ENCODE data around the gene PRKN.
"Not testable (repeated sequence)": the region's sequence is repeated elsewhere in the genome, so short reads cannot be mapped to it uniquely, and the experiment has no call there.

Gene PRKN

DNA sequence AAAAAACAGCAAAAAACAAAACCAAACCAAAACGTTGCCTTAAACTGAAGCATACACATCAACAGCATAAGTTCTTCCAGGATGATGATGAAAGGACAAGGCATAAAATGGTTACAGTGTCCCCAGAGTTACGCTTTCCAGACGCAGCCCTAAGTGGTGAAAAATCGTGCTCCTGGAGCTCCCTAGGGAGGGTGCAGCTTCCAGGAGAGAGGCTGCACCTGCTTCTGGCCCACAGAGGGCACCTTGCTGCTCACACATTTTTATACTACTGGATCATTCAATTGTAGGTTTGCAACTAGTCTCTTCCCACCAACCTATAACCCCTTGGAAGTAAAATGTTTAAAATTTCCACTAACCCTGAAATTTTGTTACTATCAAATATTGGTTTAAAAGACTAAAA, 115.0 kb downstream of the PRKN start:
- no peak for DNase-seq

DNA sequence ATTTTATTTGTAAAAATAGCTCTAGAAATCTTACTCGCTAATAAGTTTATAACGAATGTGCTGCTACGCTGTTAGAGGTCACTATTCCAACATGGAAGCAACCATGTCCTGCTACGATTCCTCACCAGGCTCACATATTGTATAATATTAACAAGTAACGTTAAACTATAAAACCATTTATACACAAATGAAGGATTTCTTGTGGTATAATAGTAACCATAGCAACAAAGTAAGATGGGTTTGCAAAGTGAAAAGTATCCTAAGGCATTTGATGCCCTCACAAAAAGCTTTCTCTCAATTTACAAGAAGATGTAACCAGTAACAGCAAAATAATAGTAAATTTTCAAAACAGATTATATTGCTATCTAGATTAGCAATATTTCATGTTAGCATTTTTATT, 117.2 kb downstream of the PRKN start:
- DNase-seq, result no peak

DNA sequence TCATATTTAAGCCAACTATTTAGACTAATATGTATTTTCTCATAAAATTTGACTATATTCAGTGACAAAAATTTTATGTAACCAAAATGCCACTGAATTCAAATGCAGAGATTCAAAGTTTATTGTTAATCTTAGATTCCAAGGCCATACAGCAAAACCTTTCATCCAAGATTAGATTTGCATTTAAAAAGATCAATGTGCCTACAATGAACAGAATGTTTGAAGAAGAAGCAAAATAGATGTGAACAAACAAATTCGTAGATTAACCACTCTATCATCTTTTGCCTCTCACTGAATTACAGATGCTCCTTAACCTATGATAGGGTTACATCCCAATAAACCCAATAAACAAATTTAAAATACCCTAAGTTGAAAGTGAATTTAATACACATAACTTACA, 121.7 kb downstream of the PRKN start:
- no peak for DNase-seq

DNA sequence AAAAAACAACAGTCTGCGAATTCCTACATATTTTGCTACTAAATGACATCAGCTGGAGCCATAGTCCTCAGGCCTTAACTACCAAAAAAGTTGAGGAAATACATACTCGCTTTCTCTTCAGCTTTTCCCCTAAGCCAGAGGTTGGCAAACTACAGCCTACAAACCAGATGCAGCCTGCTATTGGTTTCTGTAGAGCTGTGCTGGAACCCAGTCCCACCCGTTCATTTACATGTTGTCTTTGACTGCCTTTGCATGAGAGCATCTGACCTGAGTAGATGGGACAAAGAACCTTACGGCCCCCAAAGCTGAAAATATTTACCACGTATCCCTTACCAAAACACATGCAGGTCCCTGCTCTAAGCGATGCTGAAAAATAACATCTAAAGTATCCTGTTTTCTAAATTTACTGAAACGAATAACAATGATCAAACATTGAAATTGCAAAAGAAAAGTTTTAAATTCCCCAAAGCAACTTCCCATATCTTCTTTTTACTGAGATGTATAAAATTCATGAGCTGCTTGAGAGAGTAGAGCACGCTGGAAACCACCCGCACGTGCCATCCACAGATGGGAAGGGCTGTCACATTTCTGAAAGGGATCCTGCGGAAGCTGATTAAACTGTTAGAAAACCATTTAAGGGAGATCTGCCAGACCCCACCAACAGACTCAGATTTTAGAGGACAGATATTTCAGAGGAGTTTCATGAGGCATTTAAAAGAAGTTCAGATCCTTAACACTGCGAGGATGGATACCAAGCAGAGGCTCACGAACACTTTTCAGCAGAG, 124.1 kb downstream of the PRKN start:
- no peak for DNase-seq

DNA sequence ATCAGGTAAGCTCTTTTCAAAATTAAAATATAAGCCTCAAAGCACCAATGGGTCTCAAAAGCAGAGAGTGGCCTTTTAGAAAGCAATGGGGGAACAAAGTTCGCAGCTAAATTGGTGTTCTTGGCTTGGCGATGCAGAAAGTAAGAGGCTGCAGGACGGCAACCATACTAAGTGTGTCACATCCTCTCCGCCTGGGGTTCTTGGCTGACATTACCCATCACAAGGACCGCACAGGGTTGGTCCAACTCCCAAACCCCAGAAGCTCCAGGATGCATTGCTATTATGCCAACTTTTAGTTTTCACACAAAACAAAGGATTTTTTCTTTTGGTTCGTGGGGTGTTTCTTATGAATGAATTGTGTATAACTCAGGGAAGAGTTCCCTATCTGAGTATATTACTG, 124.8 kb downstream of the PRKN start:
- DNase-seq, result no peak

DNA sequence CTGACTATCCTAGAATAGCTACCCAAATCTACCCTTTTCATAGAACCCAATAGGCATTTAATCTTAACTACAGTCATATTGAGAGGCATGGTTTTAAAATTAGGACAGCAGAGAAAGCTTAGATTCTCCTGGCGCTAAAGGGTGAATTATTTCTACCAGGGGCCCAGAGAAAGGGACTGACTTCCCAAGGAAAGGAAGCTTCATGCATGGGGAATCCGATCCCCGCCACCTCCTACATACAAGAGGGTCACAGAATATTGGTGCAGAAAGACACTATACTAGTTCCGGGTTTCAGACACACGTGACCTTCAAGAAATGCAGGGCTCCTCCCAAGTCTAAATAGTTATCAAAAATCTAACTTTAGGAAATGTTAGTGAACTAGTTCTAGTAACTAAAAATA, 130.9 kb downstream of the PRKN start:
- DNase-seq, result no peak

DNA sequence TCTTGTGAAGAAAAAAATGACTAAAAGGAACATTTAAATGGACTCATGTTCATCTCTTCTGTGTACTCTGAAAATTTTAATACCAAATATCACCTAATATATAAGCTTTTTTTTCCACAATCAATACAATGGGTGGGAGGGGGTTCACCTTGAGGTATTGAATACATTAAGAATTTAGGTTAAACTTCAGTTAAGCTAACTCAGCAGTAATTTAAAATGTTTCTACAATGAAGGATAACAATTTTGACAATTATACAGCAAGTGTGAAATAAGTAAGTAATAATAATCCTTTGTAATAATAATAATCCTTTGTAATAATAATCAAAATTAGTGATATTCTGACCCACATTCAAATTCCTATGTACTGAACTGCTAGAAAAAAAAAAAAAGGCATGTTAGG, 136.0 kb downstream of the PRKN start:
- no peak for DNase-seq

DNA sequence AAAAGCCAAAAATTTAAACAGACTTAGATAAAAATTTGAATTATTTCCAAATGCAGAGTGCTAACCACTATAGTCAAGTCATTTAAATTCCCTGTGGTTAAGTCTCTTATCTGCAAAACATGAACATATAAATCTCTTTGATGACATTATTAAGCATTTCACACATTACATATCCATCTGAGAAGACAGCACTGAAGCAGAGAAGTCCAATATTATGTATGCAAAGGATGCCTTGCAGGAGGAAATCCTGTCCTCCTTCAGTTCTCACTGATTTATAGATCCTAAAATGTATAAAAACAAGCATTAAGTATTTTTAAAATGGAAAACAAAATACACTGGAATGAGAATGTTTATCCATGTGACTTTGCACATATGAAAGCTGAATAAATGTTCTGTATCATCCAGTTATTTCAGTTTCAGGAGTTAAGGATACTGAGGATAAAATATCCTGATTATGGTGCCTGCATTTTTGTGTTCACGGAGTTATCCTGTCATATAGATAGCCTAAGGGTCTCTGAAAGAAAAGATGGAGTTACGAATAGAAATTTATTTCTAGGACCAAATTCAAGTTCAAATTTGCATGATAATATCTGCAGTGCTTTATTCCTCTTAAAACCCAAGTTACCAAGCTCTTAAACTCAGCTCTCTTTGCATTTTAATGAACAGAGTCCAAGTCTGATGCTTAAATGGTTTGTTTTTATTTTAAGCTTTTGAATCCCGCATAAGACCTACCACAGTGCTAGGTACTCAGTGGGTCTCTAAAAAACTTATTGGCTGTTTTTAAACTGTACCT, 145.4 kb downstream of the PRKN start:
- no peak for DNase-seq

DNA sequence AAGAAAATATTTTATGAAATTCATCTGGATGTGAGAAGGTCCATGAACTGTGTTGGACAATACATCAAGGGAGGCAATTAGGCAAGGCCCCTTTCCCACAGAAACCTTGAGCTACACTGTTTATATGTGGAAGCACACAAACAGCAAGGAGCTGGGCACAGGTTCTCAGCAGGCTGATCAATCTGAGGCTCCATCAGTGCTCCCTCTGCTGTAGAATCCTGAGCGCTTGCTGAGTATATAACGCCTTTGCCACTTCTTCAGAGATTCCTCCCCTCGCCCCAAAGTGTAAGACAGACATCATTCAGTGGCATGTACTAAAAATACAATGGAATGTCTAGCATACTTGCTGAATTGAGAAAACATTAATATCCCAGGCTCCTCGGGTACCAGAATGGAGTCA, 146.9 kb downstream of the PRKN start:
- no peak for DNase-seq

DNA sequence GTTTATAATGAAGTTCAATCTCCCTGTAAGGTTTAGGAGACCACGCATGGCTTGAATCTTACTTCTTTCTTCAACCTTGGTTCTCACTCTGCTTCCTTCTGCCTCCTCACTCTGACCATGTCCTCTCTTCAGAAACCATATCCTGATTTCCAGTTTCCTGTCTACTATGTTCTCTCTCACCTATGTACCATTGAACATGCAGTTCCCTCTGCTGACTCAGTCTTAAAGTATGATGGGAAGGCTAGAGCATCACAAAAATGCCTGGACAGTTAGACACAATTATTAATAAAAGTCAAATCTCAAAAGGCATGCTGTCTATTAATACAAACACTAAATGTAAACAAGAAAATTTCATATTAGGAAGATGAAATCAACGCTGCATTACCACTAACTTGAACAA, 151.6 kb downstream of the PRKN start:
- no peak for DNase-seq

DNA sequence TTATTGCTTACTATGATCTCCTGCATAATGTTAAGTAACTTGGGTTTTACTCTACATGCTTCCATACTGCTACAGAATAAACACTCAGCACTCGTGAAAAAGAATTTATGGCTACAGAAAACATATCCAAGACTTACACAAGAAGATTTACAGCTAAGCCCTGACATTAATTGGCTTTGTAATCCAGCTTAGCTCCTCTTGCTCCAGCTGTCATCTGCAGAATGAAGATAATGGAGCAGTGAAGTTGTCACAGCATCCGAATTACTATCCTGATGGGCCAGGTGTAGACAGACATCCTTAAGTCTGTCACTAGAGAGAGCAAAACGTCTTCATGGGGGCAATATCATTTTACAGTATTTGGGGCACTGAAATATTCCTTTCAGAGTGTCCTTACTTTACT, 155.3 kb downstream of the PRKN start:
- no peak for DNase-seq

DNA sequence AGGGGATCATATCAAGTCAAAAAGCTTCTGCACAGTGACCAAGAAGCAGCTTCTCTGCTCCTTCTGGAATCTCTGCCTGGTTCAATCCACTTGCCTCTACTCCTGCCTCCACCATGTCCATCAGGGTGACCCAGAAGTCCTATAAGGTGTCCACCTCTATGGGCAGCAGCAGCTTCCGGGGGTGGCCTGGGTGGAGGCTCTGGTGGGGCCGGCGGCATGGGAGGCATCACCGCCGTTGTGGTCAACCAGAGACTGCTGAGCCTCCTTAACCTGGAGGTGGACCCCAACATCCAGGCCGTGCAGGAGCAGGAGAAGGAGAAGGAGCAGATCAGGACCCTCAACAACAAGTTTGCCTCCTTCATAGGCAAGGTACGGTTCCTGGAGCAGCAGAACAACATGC, 159.3 kb downstream of the PRKN start:
- no peak for DNase-seq

DNA sequence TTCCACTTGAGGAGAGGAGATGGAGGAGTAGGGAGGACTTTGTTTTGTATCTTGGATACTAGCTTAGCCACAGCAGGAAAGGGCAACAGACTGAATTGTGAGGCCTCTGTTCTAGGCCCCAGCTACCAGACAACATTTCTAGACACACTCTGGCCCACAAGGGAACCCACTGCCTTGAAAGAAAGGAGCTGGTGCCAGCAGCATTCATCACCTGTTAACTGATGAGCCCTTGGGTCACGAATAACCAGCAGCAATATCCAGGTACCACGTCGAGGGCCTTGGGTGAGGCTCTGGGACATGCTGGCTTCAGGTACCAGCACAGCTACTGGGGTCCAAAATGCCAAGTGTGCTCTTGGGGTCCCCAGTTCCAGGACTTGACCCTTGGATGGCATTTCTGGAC, 165.5 kb downstream of the PRKN start:
- DNase-seq, result no peak

DNA sequence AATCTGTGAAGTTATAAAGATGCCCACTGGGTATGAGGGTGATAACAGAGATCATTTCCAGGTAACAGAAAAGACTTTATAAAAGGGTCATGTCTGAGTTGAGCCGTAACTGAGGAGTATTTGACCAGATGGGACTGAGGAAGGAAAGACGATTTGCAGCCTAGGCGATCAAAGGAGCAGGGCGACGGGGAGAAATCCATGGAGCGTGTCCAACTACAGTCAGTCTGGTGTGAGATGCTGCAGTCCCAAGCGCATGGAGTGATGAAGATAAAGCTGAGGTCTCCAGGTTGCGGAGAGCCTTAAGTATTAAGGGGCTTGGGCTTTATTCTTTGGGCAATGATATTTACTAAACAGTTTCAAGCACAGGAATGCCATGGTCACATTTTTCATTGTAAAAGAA, 166.7 kb downstream of the PRKN start:
- DNase-seq, result no peak

DNA sequence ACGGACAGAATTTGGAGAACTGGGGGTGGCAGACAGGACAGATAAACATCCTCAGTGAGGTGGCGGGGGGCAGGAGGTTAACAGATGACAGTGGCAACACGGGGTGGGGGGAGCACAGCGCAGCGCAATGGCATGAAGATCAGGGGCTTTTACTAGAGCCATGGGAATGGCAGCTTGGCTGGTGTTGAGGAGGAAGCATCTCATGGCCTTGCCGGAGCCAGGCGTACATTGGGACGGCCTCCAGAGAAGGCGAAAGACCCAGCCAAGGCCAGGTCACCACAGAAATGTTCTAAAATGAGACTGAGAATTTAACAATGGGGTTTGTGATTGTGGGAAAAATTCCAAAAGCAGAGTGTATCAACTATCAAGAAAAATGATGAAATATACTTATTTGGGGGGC, 173.0 kb downstream of the PRKN start:
- DNase-seq, result no peak

DNA sequence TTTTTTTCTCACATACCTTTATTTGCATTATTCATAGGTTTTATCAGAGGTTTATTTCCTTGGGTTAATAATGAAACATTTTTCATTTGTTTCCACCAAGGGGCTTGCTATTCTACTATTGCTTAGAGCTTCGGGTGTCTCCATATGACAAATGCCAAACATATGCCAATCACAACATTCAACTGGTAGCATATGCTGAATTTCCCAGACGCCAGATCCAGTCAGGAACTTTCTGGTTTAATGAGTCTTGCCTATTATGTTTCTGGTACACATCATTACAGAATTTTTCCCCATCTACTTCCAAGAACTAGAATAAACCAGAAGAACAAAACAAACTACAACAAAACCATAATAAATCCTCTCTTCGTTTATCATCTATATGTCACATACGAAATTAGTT, 180.7 kb downstream of the PRKN start:
- DNase-seq, result no peak

DNA sequence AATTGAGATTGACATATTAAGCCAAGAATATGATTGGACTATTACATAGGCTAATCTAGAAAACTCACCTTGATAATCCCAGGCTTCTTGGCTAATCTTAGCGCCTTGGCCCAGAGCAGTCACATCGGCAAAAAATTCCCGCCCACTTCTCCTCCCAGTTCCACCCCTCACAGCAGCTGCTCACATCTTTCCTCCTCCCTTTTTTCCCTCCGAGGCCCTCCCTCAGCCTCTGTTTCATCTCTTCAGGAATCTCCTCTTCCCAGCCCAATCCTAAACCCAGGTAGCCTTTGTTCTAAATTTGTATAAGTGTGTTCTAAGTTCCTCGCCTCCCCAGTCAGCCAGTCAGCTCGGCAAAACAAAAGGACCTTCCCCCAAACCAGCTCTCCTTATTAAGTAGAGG, 184.3 kb downstream of the PRKN start:
- no peak for DNase-seq

DNA sequence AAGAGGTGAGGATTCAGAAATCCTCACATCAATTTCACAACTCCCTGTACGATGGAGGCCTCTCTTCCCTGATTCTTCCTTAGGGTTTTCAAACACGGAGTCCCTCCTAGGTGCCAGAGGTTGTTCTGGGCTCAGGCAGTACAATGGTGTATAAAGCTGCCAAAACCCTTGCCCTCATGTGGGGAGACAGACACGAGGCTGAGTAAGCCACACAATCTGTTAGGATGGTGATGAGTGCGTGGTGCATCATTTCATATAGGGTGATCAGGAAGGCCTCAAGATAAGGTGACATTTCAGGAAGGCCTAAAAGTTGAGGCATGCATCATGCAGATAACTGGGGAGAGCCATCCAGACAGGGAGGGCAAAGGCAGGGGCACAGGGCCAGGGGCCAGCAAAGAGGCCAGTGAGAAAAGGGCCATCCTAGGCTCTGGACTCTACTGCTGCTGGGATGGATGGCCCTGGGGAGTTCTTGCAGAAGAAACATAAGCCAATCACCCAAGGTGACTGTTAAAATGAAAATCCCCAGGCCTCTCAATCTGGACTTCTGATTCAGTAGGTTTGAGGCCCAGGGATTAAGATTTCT, 186.5 kb downstream of the PRKN start:
- DNase-seq, result no peak

DNA sequence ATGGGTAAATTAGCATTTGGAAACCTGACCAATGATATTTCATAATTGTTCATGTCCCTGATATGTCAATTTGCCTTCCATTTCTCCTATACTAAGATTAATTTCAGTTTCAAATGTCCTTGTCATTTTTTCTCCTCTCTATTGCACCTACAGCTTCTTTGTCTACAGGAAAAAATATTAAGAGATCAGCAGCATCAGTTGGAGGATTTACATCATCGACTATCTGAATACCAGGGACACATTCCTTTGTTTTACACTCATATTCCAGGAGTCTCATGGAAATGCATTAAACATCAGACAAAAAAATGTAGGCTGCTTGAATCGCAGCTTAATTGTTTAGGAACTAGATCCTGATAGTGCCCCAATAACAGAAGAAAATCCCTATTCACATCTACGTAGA, 188.2 kb downstream of the PRKN start:
- DNase-seq, result no peak

DNA sequence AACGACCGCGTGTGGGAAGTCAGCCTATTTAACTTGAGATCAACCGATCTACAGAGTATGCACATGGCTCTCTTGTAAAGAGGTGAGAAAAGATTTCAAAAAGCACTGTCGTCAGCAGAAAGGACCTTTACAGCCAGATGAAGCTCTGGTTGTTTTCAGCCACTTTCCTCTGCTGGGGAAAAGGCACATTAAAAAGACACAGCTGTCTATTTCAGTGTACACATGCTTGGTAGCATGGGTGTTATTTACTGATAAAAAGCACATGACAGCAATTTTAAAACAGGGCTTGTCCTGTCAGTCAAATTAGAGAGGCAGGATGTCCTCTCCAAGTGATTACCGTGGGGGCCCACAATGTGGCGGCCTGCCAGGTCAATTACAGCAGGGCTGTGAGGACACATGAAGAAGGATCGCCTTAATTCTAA, 188.9 kb downstream of the PRKN start:
- DNase-seq, result no peak

DNA sequence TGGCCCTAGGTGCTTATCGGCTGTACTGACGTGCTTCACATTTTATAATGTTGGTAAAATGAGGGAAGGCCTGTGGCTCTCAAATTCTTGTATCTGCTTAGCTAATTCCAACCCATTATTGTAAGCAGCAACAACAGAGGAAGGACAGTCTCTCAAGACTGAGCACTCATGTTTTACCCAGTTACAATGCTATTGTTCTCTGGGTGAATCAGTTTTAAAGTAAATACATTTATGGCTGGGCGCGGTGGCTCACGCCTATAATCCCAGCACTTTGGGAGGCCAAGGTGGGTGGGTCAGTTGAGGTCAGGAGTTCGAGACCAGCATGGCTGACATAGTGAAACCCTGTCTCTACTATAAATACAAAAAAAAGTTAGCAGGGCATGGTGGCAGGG, 194.6 kb downstream of the PRKN start:
- no peak for DNase-seq

DNA sequence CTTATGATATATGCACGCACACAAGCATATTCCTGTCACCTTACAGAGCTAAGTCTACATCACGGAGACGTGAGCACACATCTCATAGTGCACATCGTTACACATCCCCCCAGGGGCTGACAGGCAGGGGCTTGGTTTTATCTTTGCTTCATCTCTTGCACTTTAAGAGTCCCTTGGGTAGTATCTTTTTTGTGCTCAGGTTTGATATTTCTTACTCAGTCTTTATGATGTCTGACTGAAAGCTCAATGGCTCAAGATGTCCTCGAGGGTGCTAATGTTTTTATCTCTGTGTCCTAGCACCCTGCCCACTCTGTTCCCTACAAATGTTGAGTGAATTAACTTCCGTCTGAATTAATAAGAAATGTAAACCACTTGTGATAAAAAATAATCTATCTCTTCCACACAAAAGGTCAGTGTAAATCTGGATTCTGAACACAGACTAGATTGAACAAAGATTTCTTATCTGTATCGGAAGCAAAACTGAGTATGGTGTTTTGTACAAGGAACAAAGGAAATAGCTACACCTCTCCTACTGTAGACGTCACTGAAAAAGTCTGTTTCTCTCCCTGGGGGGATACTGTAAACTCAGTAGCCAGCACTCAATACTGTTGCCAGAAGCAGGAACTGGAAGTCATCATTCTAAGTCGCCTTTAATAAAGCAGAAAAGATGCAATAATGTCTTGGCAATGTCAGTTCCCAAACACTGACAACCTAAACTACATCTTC, 195.1 kb downstream of the PRKN start:
- DNase-seq, result no peak

DNA sequence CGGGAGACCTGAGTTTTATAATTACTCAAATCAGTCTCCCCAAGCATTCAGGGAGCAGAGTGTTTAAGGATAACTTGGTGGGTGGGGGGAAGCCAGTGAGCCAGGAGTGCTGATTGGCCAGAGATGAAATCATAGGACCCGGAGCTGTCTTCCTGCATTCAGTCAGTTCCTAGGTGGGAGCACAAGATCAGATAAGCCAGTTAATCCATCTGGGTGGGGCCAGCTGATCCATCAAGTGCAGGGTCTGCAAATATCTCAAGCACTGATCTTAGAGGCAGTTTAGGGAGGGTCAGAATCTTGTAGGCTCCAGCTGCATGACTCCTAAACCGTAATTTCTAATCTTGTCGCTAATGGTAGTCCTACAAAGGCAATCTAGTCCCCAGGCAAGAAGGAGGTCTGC, 196.2 kb downstream of the PRKN start:
- not testable (repeated sequence) for DNase-seq

DNA sequence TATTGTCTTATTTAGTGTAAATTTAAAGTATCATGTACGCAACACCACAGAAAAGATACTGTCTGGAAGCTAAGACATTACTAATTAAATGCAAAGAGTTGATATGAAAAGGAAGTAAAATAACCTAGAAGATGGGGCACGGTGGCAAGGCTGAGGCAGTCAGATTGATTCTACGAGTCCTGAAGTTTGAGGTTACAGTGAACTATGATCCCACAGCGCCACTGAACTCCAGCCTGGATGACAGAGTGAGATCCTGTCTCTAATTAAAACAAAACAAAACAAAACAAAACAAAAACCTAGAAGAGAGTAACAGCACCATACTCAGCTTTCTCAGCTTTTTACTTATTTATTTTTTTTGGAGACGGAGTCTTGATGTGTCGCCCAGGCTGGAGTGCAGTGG, 199.0 kb downstream of the PRKN start:
- no peak for DNase-seq

All from stimulated activated naive CD4-positive, alpha-beta T cell treated with Interleukin-2 at 50 U/mL for 16 hours (primary cell).